ENCODE data around the gene WWOX. TPM values are rescaled to one million over a fixed set of nuclear protein-coding genes. Genes with fewer than 3 reads are reported as not detected.

Gene WWOX
- total and polyA plus RNA-seq, 2 of the 8 experiments (the other 6 are each of a cell fraction or from before 2014, with no cell fraction given): 5.4 to 16.7 TPM

DNA sequence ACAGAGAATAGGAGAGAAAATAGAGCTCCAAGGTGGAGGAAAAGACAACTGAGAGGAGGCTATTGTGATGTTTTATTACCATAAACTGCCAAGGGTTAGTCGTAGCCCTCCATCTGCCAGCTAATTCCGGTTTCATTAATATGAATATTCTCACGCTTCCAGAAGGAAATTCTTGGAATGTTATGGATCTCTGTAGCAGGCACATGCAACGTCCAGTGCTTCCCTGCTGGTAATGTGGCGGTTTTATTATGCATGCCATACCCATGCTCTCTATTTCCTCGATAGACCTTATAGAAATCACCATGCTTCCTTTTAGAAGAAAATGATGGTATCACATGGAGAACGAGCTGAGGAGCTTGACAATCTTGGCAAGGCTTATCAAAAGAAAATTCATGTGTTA, 1037.5 kb downstream of the WWOX start (continued):
- no peak for TF ChIP-seq POLR2A (IDR thresholded peaks at IDR 0.05; ENCODE audit: control extremely low read depth in 1 of 2, low read depth in 2 of 2, low read length in 2 of 2)
- TF ChIP-seq HDAC2 (IDR thresholded peaks at IDR 0.05; ENCODE audit: borderline replicate concordance in 1 of 2, low read depth in 2 of 2, low read length in 2 of 2): no peak
- no peak for TF ChIP-seq SP1 (IDR thresholded peaks at IDR 0.05; ENCODE audit: low read depth, low read length)
- no peak for TF ChIP-seq TEAD4 (IDR thresholded peaks at IDR 0.05; ENCODE audit: low read depth, low read length)
- TF ChIP-seq, protein P1, sequence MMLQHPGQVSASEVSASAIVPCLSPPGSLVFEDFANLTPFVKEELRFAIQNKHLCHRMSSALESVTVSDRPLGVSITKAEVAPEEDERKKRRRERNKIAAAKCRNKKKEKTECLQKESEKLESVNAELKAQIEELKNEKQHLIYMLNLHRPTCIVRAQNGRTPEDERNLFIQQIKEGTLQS (IDR thresholded peaks at IDR 0.05; ENCODE audit: insufficient read depth, low read depth, low read length): no peak

All from H1 (cell line).